Frontal cortex (tissue), 4 donors: Measurements from ENCODE around the gene COL4A6. TPM values are rescaled to one million over a fixed set of nuclear protein-coding genes. Genes with fewer than 3 reads are reported as not detected.
"Not testable (repeated sequence)": the region's sequence is repeated elsewhere in the genome, so short reads cannot be mapped to it uniquely, and the experiment has no call there.

Experiments
- DNase-seq, 2 donors: peaks; one replicate each; pipeline ENCODE4 v3.0.0; 2012; ENCODE audit warnings: low spot score in 2 of 2
- FAIRE-seq: peaks from 2 replicates; lab custom pipeline; 2012; peaks lifted over from hg19 to GRCh38; lab: Jason Lieb, UNC
- total RNA-seq: library from RNA; depleted of rRNA; stranded (reverse); fragments of >200 nt; gene quantifications from one replicate; pipeline ENCODE4 v1.2.3, GENCODE V29; 2014
- donor health status: control.
- donor health status: control.
- donor health status: control.

COL4A6 gene
- total RNA-seq, 1 donor from 2014 or later, result 2.0 TPM

DNA sequence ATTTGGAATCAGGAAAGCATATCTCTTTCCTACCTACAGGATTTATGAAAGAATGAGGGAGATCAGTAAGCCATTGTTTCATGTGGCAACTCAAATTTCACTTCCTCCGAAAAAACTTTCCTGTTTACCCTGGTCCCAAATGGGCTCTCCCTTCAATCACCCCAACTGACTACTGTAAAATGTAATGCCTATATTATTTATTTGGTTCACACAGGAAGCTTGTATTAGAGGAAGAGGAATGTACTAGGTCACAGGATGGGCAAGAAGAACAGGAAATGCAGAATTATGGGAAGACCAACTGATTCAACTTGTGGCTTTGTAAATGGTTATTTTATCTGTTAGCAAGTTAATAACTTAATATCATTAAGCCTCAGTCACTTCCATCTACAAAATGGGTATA is 23.1 kb downstream of the COL4A6 start:
- DNase-seq (no peak), FAIRE-seq (no peak)

DNA sequence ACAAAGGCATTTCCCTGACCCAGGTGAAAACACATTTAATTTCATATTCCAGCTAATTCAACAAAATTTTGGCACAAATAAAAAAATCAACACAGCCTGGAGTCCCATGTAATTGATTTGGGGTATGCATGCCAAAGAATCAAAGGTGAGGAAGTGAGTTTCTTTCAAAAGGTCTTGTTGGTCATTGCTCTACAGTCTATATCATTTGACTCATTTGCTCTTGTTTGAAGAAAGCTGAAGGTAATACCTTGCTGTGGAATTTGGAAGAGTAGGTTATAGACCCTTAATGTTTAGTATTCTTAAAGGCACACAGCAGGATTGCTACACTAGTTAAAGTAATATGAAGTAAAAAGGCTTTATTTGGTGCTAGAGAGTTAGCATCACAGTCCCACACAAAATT is 25.4 kb downstream of the COL4A6 start:
- DNase-seq, result no peak
- FAIRE-seq, result no peak

DNA sequence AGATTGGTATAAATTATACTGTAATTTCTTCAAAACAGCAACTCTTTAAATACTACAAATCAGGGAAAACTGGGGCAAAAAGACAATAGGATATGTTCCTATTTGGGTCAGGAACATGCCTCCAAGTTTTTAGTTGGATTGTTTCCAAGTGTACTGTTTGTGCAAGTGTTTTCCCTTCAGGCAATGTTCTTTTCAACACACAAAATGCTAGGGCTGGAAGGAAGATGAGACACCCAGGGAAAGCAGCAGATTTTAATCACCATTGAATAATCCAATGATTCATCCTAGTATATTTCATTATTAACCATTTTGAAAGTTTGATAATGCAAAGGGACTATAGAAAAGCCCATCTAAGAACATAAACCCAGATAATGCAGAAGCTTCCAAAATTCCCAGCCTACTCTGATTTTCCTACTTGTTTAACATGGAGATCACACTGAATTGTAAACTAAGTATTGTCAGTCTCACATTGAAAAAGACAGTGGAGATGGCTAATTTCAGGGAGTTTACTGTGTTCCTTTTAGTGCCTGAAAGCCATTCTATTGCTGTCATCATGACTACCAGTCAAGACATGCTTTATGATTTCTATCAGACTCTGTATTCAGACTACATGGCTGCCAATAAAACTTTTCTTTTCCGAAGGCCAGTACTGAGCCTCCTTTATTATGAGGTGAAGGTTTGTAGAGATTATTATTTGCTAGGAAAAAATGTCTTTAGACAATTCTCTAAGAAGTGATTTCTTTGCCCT is 38.6 kb downstream of the COL4A6 start:
- no peak for FAIRE-seq

DNA sequence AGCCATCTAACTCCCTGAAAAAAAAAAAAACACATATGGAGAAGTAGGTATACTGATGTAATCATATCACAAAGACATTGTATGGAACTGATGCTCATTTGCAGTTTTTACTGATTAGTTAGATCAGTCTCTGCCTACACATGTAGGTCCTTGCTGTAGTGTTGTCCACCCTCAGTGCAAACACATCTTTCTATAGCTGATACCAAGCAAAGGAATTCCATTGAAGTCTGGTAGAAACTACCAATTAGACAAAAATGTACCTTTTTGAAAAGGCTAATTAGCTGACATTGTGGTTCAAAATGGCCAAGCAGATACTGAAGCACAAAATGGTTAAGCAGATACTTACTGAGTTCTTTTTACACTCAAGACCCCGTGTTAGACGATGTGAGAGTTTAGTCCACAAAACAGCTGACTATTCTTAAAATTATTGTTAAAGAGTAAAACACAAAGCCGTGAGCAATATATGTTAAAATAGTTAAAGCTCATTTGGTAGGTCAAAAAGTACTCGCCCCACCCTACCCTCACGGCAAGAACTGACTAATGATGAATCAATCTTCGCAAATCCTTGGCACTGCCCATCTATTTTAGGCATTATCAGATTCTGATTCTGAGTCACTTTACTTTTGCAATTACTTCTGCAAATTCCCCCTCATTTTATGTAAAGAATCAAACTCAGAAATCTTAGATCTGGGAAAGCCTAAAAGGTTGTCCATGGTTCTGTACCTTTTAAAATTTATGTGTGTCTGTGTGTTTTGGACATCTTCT is 40.4 kb downstream of the COL4A6 start:
- FAIRE-seq (no peak), DNase-seq (no peak)

More for the DNA sequence above, 38.6 kb downstream of the COL4A6 start:
- DNase-seq, result no peak

DNA sequence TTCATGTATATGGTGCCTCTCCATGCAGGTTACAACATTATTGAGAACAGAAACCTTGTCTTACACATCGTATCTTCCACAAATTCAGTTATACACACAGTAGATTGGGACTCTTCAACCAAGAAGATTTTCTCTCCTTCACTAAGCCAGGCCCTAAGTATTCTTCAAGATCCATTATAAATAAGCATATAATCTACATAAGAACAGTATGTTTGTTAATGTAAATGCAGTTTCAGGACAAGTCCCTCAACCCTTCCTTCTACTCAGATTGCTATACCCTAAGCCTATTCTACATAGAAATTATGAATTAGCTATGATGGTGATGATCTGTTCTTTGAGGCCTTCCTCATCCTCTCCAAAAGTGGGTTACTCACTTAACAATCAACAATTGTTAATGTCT is 41.2 kb downstream of the COL4A6 start:
- DNase-seq (no peak), FAIRE-seq (no peak)

DNA sequence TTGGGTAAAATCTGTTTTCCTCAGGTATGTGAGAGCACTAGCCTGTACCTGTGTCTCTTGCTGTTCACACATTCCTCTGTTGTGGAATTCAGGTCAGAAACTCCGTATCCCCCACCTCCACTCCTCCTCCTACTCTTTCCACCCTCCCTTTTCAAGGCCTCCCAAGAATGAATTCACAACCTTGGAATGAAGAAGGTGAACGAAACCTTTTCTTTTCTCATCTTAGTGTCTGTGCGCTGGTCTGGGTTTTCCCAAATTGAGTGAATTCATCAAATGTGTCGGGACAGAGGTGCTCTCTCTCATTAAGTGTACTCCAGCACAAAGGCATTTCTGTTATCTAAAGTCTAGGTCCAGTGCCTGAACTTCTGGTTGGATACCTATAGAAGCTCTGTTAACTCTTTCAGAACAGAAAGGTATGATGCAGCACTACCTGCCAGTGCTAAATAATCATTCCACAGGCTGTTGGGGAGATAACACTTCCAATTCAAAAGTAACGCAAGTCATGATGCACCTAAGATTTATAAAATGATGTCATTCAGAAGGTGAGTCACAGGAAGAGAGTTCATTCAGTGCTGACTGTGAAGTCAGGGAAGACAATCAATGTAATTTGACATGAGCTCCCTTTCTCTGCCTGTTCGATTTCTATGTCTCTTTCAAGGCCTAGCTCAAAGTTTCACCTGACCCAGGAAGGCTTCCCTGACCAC is 41.9 kb downstream of the COL4A6 start:
- DNase-seq, result no peak
- FAIRE-seq, result no peak

DNA sequence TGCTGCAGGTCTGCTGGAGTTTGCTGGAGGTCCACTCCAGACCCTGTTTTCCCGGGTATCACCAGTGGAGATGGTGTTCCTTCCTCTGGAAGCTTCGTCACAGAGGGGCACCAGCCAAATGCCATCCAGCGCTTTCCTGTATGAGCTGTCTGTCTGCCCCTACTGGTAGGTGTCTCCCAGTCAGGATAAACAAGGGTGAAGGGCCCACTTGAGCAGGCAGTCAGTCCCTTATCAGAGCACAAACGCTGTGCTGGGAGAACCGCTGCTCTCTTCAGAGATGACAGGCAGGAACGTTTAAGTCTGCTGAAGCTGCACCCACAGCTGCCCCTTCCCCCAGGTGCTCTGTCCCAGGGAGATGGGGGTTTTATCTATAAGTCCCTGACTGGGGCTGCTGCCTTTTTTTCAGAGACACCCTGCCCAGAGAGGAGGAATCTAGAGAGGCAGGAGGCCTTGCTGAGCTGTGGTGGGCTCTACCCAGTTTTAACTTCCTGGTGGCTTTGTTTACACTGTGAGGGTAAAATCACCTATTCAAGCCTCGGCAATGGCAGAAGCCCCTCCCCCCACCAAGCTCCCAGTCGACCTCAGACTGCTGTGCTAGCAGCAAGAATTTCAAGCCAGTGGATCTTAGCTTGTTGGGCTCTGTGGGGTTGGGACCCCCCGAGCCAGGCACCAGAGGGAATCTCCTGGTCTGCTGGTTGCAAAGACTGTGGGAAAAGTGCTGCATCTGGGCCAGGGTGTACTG is 47.1 kb downstream of the COL4A6 start:
- FAIRE-seq, DNase-seq: not testable (repeated sequence)

DNA sequence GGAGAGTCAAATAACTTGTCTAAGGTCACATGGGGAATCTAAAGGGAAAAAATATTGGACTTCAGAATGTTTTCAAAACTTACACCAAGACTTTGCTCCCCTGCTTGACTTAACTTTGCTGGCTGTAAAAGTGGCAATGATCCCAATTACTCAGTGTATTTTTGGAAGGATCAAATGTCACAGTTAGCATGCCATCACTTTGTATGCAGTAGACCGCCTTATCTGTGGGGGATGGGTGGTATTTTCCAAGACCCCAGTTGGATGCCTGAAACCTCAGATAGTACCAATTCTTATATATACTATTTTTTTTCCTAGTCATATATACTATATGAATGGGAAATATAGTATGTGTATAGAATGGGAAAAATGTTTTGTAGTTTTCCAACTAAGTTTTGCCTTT is 53.4 kb downstream of the COL4A6 start:
- no peak for DNase-seq
- FAIRE-seq, result no peak

DNA sequence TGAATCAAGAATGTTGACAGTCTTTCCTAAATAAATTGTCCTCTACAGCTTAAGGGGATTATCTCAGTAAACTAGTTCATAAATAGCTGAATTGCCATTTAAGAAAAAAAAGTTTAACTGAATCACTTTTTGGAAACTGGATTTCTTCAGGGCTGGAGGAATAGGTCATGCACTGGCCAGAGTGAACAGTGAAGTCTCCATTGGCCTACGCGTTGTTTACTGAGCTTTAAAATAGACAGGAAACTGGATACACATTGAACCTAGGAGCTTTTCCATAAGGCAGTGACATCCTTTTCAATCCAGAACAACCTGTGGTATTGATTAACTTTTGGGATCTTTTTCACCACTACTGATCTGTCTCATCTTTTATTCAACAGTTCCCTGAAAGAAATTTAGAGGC is 58.0 kb downstream of the COL4A6 start:
- no peak for DNase-seq
- FAIRE-seq, result no peak

DNA sequence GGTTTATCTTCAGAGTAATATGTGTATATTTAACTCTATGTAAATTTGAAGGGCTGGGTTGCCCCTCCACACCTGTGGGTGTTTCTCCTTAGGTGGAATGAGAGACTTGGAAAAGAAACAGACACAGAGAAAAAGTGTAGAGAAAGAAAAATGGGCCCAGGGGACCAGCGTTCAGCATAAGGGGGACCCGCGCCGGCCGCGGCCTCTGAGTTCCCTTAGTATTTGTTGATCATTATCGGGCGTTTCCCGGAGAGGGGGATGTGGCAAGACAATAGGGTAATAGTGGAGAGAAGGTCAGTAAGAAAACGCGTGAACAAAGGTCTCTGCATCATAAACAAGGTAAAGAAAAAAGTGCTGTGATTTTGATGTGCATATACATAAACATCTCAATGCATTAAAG is 61.4 kb downstream of the COL4A6 start:
- FAIRE-seq, result not testable (repeated sequence)

DNA sequence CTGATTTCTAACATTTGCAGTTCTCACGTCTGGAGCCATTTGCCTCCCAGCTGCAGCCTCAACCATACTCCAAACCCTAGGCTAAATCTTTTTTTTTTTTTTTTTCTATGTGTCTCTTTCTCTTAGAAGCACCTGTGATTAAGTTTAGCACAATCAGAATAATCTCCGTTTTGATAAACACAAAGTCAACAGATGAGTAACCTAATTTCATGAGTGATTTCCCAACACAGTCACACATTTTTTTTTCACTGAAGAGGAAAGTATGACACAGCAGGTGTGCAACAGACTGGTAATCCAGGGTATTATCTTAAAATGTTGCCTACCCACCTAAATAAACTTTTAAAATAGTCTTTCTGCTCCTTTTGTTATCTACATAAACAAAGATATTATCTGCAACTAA is 62.6 kb downstream of the COL4A6 start:
- DNase-seq, FAIRE-seq: not testable (repeated sequence)

More for the DNA sequence above, 61.4 kb downstream of the COL4A6 start:
- not testable (repeated sequence) for DNase-seq

DNA sequence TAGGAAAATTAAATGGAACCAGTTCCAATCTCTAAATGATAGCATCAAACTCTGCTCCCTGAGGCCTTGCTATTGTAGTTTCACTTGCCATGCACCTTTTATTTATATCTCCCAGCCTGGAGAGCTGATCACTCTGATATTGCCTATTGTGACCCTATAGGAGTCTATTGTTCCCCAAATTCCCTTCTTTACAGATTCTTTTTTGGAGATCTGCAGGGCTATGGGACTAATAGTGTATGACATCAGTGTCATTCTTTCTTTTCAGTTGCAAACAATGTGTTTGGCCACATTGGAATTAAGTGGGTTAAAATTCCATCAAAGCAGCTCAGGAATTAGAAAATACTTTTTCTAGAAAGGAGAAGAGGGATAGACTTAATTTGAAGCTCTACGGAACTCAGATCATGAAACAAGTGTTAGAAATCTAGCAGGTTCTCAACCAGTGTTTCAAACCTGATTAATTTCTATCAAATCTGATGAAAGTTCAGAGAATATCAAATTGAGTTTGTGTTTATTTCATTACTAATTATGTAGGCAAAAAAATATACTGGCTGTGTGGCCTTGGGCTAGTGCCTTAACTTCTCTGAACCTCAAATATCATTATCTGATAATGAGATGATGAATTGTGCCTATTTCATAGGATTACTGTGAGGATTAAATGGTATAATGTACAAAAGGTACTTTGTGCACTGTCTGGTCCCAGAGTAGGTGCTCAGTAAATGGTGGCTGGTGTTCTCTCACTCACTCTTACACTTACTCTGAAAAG is 71.4 kb downstream of the COL4A6 start:
- DNase-seq (no peak), FAIRE-seq (no peak)

DNA sequence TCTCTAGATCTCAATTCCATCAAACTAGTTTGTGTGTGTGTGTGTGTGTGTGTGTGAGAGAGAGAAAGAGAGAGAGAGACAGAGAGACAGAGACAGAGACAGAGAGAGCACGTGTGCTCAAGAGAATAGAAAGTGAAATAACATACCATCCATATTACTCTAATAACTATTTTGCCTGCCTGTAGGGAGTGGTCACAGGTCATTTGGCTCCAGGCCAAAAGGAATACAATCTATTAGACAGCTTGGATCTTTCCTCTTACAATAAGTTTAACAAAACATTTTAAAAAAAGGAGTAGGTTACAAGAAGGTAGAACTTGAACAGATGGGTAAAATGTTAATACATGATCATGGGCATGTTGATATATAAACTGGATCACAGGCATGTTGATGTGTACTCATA is 76.2 kb downstream of the COL4A6 start:
- FAIRE-seq (no peak), DNase-seq (no peak)

DNA sequence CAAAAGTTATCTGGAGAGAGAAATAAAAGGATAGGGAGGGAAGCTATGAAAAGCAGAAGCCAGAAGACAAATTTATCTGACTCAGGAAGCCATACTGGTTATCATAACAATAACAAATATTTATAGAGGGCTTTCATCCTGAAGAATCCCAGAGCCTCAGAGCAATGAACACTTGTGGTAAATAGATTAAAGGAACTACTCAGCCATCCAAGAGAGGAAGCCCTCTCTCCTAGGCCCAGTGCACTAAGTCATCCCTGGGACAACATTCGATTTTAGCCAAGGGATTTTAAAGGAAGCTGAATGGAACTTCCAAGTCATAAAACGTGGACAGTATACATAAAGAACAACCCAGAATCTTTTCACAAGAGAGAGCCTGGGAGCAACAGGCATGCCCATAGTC is 76.9 kb downstream of the COL4A6 start:
- FAIRE-seq (no peak), DNase-seq (no peak)

DNA sequence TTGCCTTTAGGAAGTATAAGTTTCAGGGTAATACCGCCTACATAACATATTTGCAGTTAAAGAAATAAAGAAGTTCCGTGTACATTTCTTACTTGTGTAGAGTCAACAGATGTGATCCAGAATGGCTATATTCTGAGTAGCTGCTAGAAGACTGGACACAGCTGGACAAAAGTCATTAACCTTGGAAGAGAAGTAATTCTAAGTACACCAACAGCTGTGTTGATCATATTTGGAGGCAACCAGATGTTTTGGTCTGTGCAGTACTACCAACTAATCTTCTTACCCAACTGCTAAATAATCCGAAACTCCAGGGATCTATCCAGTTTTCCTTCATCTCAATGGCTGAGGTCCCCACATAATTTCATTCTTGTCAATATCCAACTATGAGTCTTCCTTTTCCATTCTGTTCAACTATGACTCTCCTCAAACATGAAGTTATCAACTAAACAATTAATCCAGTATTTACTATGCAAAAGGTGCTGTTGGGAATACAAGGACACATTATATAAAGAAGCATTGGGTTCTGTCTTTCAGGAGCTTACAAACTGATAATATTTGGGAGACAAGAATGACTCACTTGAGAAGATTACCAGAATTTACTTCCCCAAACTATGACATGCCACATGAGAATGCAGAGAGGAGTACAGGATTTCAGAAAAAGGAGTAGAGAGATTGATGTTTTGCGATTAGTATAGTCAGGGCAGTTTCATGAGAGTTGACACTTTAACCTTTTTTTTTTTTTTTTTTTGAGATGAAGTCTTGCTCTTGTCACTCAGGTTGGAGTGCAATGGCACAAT is 78.2 kb downstream of the COL4A6 start:
- DNase-seq (no peak), FAIRE-seq (no peak)

DNA sequence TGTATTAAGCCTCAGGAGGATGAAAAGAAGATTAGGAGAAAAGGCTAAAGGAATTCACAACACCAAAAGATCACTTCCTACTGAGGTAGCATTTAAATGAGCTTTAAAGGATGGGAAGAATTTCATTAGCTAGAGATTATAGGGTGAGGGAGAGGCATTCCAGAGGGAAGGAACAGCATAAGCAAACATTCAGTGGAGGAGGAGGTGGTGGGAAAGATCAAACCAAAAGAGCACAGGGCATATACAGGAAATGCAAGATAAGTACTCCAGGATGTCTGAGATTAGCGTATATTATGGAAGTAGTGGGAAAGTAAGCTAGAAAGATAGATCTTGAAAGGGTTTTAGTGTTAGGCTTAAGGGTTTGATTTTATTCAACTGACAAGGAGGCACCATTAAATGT is 84.8 kb downstream of the COL4A6 start:
- no peak for FAIRE-seq
- no peak for DNase-seq

DNA sequence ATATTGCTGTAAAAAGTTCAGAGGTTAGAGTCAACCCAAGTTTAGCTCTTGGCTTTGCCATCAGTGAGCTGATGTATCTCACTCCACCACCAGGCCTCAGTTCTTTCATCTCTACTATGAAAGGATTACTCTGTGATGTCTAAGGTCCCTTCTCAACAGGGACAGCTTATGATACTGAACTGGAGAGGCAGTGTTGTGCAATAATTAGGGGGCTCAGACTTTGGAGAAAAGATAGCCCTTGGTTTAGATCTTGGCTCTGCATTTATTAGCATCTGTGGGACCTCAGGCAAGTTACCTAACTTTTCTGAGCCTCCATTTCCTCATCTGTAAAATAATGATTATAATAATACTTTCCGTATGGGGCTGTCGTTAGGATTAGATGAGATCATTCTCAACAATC is 89.0 kb downstream of the COL4A6 start:
- FAIRE-seq (no peak), DNase-seq (no peak)

DNA sequence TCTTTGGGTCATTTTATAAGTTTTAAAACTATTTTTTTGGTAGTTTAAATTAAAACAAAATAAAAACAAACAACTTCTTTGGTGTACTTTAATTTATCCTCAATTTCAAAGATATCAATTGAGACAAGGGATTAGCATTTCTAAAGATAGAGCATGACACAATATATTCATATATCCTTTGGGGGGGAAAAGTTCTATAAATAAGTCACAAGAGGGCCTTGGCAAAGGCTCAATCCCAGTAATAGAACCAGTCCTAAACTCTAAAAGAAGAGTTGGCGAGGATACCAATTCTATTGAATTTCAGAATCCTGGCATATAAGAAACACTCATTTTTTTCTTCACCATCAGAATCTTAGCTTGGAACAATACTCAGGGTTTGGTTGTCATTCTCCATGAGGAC is 89.7 kb downstream of the COL4A6 start:
- FAIRE-seq, result no peak
- no peak for DNase-seq

DNA sequence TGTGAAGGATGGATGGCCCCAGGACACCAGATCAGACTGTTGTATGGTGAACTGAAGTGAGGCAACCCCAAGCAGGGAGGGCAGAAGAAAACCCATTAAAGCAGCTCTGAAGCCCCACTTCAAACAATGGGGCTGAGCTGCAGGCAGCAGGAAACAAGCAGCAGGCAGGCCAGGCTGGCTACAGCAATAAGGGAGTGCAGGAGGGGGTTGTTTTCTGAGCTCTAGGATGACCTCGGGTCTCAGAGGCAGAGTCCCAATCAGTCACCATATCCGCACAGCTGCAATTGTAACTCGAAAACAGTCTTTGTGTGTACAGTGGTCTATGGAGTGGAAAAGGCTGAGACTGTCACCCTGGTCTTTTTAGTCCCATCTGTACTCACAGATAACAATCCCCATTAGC is 90.4 kb downstream of the COL4A6 start:
- no peak for FAIRE-seq
- no peak for DNase-seq
